ENCODE results near the gene TMEM247. TPM values are rescaled to one million over a fixed set of nuclear protein-coding genes. Genes with fewer than 3 reads are reported as not detected.
A peak's percentile ranks its signal among the peaks of the same experiment; 100 is the strongest.

The TMEM247 gene
- total and polyA plus RNA-seq, 10 of the 15 experiments (the other 5 are each of a cell fraction or from before 2014, with no cell fraction given) = not detected

GRCh38 chr2:46498681-46499080 is 19.3 kb downstream of the TMEM247 start (continued):
- TF ChIP-seq ZBTB4 (CRISPR knock-in tag; IDR thresholded peaks at IDR 0.05) (no peak), RAD51 (IDR thresholded peaks at IDR 0.05) (no peak), NFYB (IDR thresholded peaks at IDR 0.05; ENCODE audit: insufficient read depth, low read depth, low read length) (no peak)

- H2AFZ ChIP-seq (ENCODE audit: control insufficient read depth, low read depth, low read length) = no peak overlapping the region; the same call in 1 of the 2 replicates
- POLR2A ChIA-PET = no interaction called here
- RAD21 ChIA-PET (ENCODE audit: unreplicated experiment) = no interaction called here
- SMC1A ChIA-PET (ENCODE audit: uncharacterized antibody, unreplicated experiment) = no interaction called here
- peak overlapping the region; percentile 86; the same call in 1 of the 2 replicates for H3K4me3 ChIP-seq
- no peaks in the 10 kb centered on the region for H4K20me1 ChIP-seq (ENCODE audit: control insufficient read depth, insufficient read depth)
- in situ Hi-C loops (cut with MboI) (no loop called here), intact Hi-C loops (cut with micrococcal nuclease; ENCODE audit: unreplicated experiment) (no loop called here)
- 22% methylated on average over 7 of the region's 7 CpGs for WGBS (ENCODE audit: insufficient coverage, insufficient replicate concordance, low lambda C conversion rate, missing lambda C conversion rate)
- H3K9ac ChIP-seq (ENCODE audit: control insufficient read depth, insufficient read depth, low read length) = peak overlapping the region; percentile 36
- no peaks in the 10 kb centered on the region for H3K36me3 ChIP-seq (ENCODE audit: control insufficient read depth in 2 of 2, insufficient read depth in 2 of 2, low read length in 1 of 2)
- no TSS peak for BruUV-seq (replicated peaks)
- no peak overlapping the region for H3K27ac ChIP-seq (ENCODE audit: control insufficient read depth, insufficient read depth)
- CTCF ChIA-PET = no interaction called here
- peaks cover 8% of the 10 kb centered on the region for H3K4me1 ChIP-seq (ENCODE audit: control insufficient read depth, insufficient read depth, low read length)
- ATAC-seq (no peak; the same call in 2 of the 3 replicates), FAIRE-seq (no peak), DNase-seq (ENCODE audit: low read depth, low spot score) (no peak)
- 0 out of 4 replicates have a peak, but pooled peaks cover 0 to 2% of the 10 kb centered on the region in 2 experiments for H3K27me3 ChIP-seq (replicated peaks in 1 of 2; ENCODE audit: control insufficient read depth in 2 of 2, insufficient read depth in 2 of 2, low read length in 1 of 2)
- no peaks in the 10 kb centered on the region for H3K9me3 ChIP-seq (replicated peaks; ENCODE audit: control insufficient read depth, insufficient read depth, low read length)
- no peaks in the 10 kb centered on the region for H3K79me2 ChIP-seq (ENCODE audit: control insufficient read depth, insufficient read depth, low read length)
- peak overlapping the region; percentile 84 for H3K4me2 ChIP-seq (ENCODE audit: control insufficient read depth, insufficient read depth)
- TF ChIP-seq RAD51 (IDR thresholded peaks at IDR 0.05) (no peak), ZBTB40 (IDR thresholded peaks at IDR 0.05; ENCODE audit: borderline replicate concordance) (0 out of 2 replicates have a peak, but pooled peaks have one; percentile 9)
These were observed 20.0 kb downstream of the TMEM247 start for GRCh38 chr2:46499392-46499785.

Measured in GM12878 (cell line).